Spleen (tissue), 11 donors: ENCODE measurements around the gene BHMT. TPM values are rescaled to one million over a fixed set of nuclear protein-coding genes. Genes with fewer than 3 reads are reported as not detected.
"Not testable (repeated sequence)": the region's sequence is repeated elsewhere in the genome, so short reads cannot be mapped to it uniquely, and the experiment has no call there.

Experiments used
- DNase-seq: peaks from one replicate; pipeline ENCODE4 v3.0.0-alpha.2; 2020
- H3K27ac ChIP-seq, 8 donors: fragments of 200-600 bp; sonication (generic) in 7 of 8; 1 replicate in 4 of 8; 2 replicates in 4 of 8; pipeline versions ENCODE4 v1.5.0 to v1.8.0; 2016 to 2021; ENCODE audit warnings: inconsistent platforms in 4 of 8, mild to moderate bottlenecking in 4 of 8, moderate library complexity in 1 of 8
- H3K27me3 ChIP-seq, 7 donors: fragments of 200-600 bp; sonication (generic) in 6 of 7; replicated peaks in 1 of 7; 1 replicate in 4 of 7; 2 replicates in 3 of 7; pipeline versions ENCODE4 v1.5.0 to v1.8.0; 2016 to 2021; ENCODE audit warnings: inconsistent platforms in 3 of 7, mild to moderate bottlenecking in 1 of 7
- H3K36me3 ChIP-seq, 6 donors: fragments of 200-600 bp; sonication (generic) in 5 of 6; 1 replicate in 4 of 6; 2 replicates in 2 of 6; pipeline versions ENCODE4 v1.5.0 to v1.8.0; 2016 to 2021; ENCODE audit warnings: inconsistent platforms in 2 of 6
- H3K4me1 ChIP-seq, 6 donors: fragments of 200-600 bp; sonication (generic) in 5 of 6; 1 replicate in 3 of 6; 2 replicates in 3 of 6; pipeline versions ENCODE4 v1.5.0 to v1.8.0; 2016 to 2021; ENCODE audit warnings: inconsistent platforms in 3 of 6
- H3K4me3 ChIP-seq, 8 donors: fragments of 200-600 bp; sonication (generic) in 7 of 8; 1 replicate in 4 of 8; 2 replicates in 4 of 8; pipeline versions ENCODE4 v1.5.0 to v1.8.0; 2016 to 2021; ENCODE audit warnings: inconsistent platforms in 4 of 8, mild to moderate bottlenecking in 4 of 8, moderate library complexity in 2 of 8
- H3K9me3 ChIP-seq, 8 donors: fragments of 200-600 bp; sonication (generic) in 7 of 8; 1 replicate in 4 of 8; 2 replicates in 4 of 8; pipeline versions ENCODE4 v1.5.0 to v1.8.0; 2016 to 2021; ENCODE audit warnings: inconsistent platforms in 4 of 8
- POLR2A ChIP-seq, 3 donors: fragments of 450-650 bp; IDR thresholded peaks; one replicate each; pipeline ENCODE4 v1.5.1; 2017; ENCODE audit warnings: antibody characterized with exemption in 3 of 3, mild to moderate bottlenecking in 1 of 3
- POLR2AphosphoS5 ChIP-seq, 3 donors: sonication (generic); formaldehyde crosslinking; IDR thresholded peaks; one replicate each; pipeline ENCODE4 v1.5.1; 2017; ENCODE audit warnings: antibody characterized with exemption in 3 of 3
- WGBS, 5 donors: extraction: QIAGEN DNeasy Blood & Tissue Kit in 3 of 5; methylation state at CpG; one replicate each; pipeline versions ENCODE4 v1.1.5 to v1.1.7; 2013 to 2018; 5-methylcytosine and 5-hydroxymethylcytosine counted together
- intact Hi-C: fragments of 100-400 bp; cut with DNase I; formaldehyde crosslinking; loops from one replicate; pipeline ENCODE4 v1.15.0; 2023; ENCODE audit warnings: low total_unique reads
- polyA plus RNA-seq, 3 donors: library from polyadenylated mRNA; stranded (reverse); fragments of 200-250 nt; gene quantifications; one replicate each; pipeline ENCODE4 v1.2.1, GENCODE V29; 2013
- total RNA-seq, 7 donors: library from RNA; depleted of rRNA in 3 of 7; stranded (reverse); fragments of >200 nt in 3 of 7; fragmentation: NEBNext Ultra II Directional in 4 of 7; extraction: Animal tissue kit (Norgen Biotek cat#: 25700) in 4 of 7; gene quantifications; one replicate each; pipeline versions ENCODE4 v1.1.0 to v1.2.1, GENCODE V29; 2016 to 2021
- TF ChIP-seq, protein P1 (sequence below), 11 experiments: fragments of 200-600 bp in 7 of 11; fragments of 450-650 bp in 4 of 11; sonication (generic) in 4 of 11; IDR thresholded peaks in 8 of 11; conservative IDR thresholded peaks in 3 of 11; 1 replicate in 7 of 11; 2 replicates in 4 of 11; pipeline versions ENCODE4 v1.4.0 to v1.8.0; 2016 to 2021; ENCODE audit warnings: antibody characterized with exemption in 11 of 11, inconsistent platforms in 4 of 11, mild to moderate bottlenecking in 1 of 11
- donor health status: healthy with polysubstance abuse.
- donor health status: DM: no; HTN: no; CAD: no; lungs with moderate emphysema.
- donor health status: DM: no; HTN: no; CAD: no.
- donor health status: Bipolar disorder and iron deficiency.
- donor health status: healthy.
- donor health status: DM: no; HTN: no; CAD: no.
- donor health status: DM: yes; HTN: yes; CAD: no.

Gene BHMT
- total and polyA plus RNA-seq, 10 donors: not detected

DNA sequence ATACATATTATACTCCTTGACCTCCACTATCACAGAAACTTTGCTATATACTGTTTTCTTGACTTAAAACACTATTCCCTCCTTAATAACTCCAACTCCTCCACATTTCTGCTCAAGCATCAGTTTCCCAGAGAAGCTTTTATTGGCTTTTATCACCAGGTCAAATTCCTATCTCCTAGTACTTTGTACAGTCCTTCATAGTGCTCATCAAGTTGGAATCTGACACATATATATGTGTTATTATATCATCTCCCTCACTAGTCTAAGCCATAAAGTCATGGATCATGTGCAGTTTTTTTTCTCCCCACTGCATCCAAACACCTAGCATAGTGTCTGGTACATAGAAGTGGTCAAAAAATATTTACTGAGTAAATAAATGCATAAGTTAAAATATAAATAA is 59.1 kb downstream of the BHMT start:
- Histone ChIP-seq H3K9me3 (no peaks in the 10 kb centered on the region), H3K4me1 (no peaks in the 10 kb centered on the region), H3K27me3 (no peaks in the 10 kb centered on the region), H3K27ac (no peak overlapping the region), H3K4me3 (no peak overlapping the region), H3K36me3 (no peaks in the 10 kb centered on the region)
- TF ChIP-seq, protein P1, sequence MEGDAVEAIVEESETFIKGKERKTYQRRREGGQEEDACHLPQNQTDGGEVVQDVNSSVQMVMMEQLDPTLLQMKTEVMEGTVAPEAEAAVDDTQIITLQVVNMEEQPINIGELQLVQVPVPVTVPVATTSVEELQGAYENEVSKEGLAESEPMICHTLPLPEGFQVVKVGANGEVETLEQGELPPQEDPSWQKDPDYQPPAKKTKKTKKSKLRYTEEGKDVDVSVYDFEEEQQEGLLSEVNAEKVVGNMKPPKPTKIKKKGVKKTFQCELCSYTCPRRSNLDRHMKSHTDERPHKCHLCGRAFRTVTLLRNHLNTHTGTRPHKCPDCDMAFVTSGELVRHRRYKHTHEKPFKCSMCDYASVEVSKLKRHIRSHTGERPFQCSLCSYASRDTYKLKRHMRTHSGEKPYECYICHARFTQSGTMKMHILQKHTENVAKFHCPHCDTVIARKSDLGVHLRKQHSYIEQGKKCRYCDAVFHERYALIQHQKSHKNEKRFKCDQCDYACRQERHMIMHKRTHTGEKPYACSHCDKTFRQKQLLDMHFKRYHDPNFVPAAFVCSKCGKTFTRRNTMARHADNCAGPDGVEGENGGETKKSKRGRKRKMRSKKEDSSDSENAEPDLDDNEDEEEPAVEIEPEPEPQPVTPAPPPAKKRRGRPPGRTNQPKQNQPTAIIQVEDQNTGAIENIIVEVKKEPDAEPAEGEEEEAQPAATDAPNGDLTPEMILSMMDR (IDR thresholded peaks at IDR 0.05 in 8 of 11, conservative IDR thresholded peaks at IDR 0.05 in 3 of 11): no peak
- no peak for TF ChIP-seq POLR2A (IDR thresholded peaks at IDR 0.05)
- no peak for TF ChIP-seq POLR2AphosphoS5 (IDR thresholded peaks at IDR 0.05)
- intact Hi-C loops: no loop called here
- DNase-seq: no peak

DNA sequence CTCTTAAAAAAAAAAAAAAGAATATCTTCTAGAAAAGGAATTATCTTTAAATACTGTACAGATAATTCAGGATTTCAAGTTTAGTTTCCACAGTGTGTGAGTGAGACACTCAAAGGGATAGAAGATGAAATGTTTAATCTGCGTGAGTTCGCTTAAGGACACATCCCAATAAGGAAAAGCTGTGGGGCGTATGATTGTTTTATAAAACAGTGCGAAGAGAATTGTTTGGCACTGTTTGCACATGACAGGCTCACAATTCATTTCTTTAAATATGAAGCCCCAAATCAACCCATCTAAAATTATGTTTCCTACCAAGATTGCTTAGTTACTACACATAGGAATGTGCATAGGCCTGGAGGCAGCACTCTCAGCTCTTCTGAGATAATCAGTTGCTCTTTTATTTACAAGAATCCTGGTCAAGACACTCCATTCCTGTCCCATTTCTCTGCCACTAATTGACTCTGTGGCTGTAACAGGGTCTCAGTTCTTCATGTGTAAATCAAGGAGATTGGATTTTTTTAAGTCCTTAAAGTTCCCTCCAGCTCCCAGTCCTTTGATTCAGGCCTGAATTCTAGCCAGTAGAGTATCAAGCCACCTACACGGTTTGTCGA is 60.1 kb downstream of the BHMT start:
- Histone ChIP-seq H3K9me3 (no peaks in the 10 kb centered on the region), H3K4me1 (no peaks in the 10 kb centered on the region), H3K4me3 (no peak overlapping the region), H3K27ac (no peak overlapping the region), H3K36me3 (no peaks in the 10 kb centered on the region), H3K27me3 (no peaks in the 10 kb centered on the region)
- intact Hi-C loops: no loop called here
- no peak for DNase-seq
- TF ChIP-seq, protein P1 (IDR thresholded peaks at IDR 0.05 in 8 of 11, conservative IDR thresholded peaks at IDR 0.05 in 3 of 11): no peak
- 93 to 97% (median 95%) methylated on average over 6 of the region's 6 CpGs for WGBS, 5 donors

DNA sequence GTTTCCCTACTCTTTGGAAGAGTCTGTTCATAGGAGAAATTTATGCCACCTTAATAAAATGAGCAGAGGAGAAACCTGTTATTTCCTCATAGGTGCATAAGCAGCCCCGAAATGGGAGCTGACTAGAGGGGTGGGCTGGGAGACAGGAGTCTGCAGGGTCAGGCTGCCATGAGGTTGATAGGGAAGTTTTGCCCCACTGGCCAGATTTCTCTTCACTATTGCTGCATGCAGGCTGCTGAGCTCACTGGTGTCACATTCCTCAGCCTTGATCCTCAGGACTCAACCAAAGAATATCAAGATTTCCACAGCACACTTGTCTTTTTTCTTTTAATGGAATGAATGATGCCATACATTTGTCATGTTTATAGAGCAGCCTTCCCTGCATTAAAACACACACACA is 60.7 kb downstream of the BHMT start:
- Histone ChIP-seq H3K27me3 (no peaks in the 10 kb centered on the region), H3K4me3 (no peak overlapping the region), H3K27ac (no peak overlapping the region), H3K36me3 (no peaks in the 10 kb centered on the region), H3K9me3 (no peaks in the 10 kb centered on the region), H3K4me1 (no peaks in the 10 kb centered on the region)
- intact Hi-C loops: no loop called here
- TF ChIP-seq POLR2AphosphoS5 (IDR thresholded peaks at IDR 0.05) (no peak), POLR2A (IDR thresholded peaks at IDR 0.05) (no peak)
- TF ChIP-seq, protein P1 (IDR thresholded peaks at IDR 0.05 in 8 of 11, conservative IDR thresholded peaks at IDR 0.05 in 3 of 11): no peak
- 62 to 94% (median 85%) methylated on average over 1 of the region's 1 CpG for WGBS, 5 donors
- no peak for DNase-seq

DNA sequence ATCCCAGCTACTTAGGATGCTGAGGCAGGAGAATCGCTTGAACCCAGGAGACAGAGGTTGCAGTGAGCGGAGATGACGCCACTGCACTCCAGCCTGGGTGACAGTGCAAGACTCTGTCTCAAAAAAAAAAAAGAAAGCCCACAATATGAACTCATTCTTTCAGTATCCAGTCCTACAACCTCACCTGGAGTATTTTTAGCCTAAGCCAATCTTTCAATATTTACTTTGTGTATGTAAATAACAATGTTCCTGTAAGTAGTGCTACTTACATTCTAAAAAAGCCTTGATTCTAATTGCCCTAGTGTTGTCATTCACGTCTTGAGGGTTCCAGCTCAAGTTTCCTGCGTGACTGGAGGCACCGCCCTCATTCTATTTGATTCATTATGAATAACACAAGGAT is 62.0 kb downstream of the BHMT start:
- Histone ChIP-seq H3K9me3 (no peaks in the 10 kb centered on the region), H3K27me3 (no peaks in the 10 kb centered on the region), H3K4me3 (no peak overlapping the region), H3K36me3 (no peaks in the 10 kb centered on the region), H3K27ac (no peak overlapping the region), H3K4me1 (no peaks in the 10 kb centered on the region)
- TF ChIP-seq POLR2A (IDR thresholded peaks at IDR 0.05) (no peak), POLR2AphosphoS5 (IDR thresholded peaks at IDR 0.05) (no peak)
- TF ChIP-seq, protein P1 (IDR thresholded peaks at IDR 0.05 in 8 of 11, conservative IDR thresholded peaks at IDR 0.05 in 3 of 11): no peak
- DNase-seq: no peak
- WGBS, 5 donors: 87 to 93% (median 92%) methylated on average over 6 of the region's 6 CpGs
- intact Hi-C loops: no loop called here

DNA sequence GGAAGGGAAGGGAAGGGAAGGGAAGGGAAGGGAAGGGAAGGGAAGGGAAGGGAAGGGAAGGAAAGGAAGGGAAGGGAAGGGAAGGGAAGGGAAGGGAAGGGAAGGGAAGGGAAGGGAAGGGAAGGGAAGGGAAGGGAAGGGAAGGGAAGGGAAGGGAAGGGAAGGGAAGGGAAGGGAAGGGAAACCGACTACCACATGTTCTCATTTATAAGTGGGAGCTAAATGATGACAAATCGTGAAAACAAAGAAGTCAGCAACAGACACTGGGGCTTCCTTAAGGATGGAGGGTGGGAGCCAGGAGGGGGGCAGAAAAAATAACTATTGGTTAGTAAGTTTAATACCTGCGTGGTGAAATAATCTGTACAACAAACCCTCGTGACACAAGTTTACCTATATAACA is 68.8 kb downstream of the BHMT start:
- 91 to 94% (median 92%) methylated on average over 4 of the region's 4 CpGs for WGBS, 5 donors
- H3K36me3 ChIP-seq, DNase-seq, intact Hi-C loops, H3K4me3 ChIP-seq, H3K27me3 ChIP-seq, H3K27ac ChIP-seq, H3K4me1 ChIP-seq, H3K9me3 ChIP-seq: not testable (repeated sequence)
